B cell (primary cell): Measurements from ENCODE around the gene DIPK1B. TPM values are rescaled to one million over a fixed set of nuclear protein-coding genes. Genes with fewer than 3 reads are reported as not detected.

Source experiments
- ATAC-seq: fragments of 200-7000 bp; cut with Tn5 transposase; one replicate; pipeline ENCODE4 v1.10.0; 2021; ENCODE audit warnings: low read depth, mild to moderate bottlenecking, moderate number of reproducible peaks, moderate library complexity
- CTCF ChIA-PET: fragments of 350-600 bp; sonication (Branson Sonifier 250); formaldehyde crosslinking; loops from one replicate; lab custom pipeline; 2021; ENCODE audit warnings: antibody characterized with exemption, inconsistent platforms; lab: Charles Lee
- POLR2A ChIA-PET: fragments of 350-600 bp; sonication (Branson Sonifier 250); formaldehyde crosslinking; loops from one replicate; lab custom pipeline; 2021; ENCODE audit warnings: antibody characterized with exemption; lab: Charles Lee
- DNase-seq: peaks from one replicate; pipeline ENCODE4 v3.0.0; 2013
- H2AFZ ChIP-seq: 2 replicates; pipeline ENCODE4 v1.6.1; 2012; ENCODE audit warnings: mild to moderate bottlenecking, low read depth, low read length; ENCODE audit not compliant: insufficient read depth, poor library complexity, severe bottlenecking
- H3K27ac ChIP-seq, 2 donors: 1 replicate in 1 of 2; 2 replicates in 1 of 2; pipeline ENCODE4 v1.5.1; 2012 to 2013; ENCODE audit warnings: low read length in 2 of 2, mild to moderate bottlenecking in 2 of 2, moderate library complexity in 1 of 2
- H3K27me3 ChIP-seq, 4 experiments: fragments of 200-600 bp in 1 of 4; sonication (generic) in 1 of 4; replicated peaks in 1 of 4; 1 replicate in 2 of 4; 2 replicates in 2 of 4; pipeline versions ENCODE4 v1.6.1 to v1.7.0; 2013 to 2016; ENCODE audit warnings: low read length in 3 of 4, mild to moderate bottlenecking in 2 of 4, mixed read lengths in 1 of 4, moderate library complexity in 1 of 4; ENCODE audit not compliant: insufficient read depth in 4 of 4, control insufficient read depth in 3 of 4; ENCODE audit errors: control extremely low read depth in 1 of 4
- H3K36me3 ChIP-seq, 2 experiments: replicated peaks in 1 of 2; 1 replicate in 1 of 2; 2 replicates in 1 of 2; pipeline versions ENCODE4 v1.6.1 to v1.7.1; 2013; ENCODE audit warnings: low read length in 1 of 2; ENCODE audit not compliant: insufficient read depth in 2 of 2, control insufficient read depth in 1 of 2; ENCODE audit errors: control extremely low read depth in 1 of 2, extremely low read depth in 1 of 2
- H3K4me1 ChIP-seq, 2 donors: fragments of 200-600 bp in 1 of 2; sonication (generic) in 1 of 2; 1 replicate in 1 of 2; 2 replicates in 1 of 2; pipeline versions ENCODE4 v1.5.1 to v1.6.1; 2013 to 2017; ENCODE audit warnings: low read length in 2 of 2; ENCODE audit not compliant: control insufficient read depth in 2 of 2, insufficient read depth in 2 of 2
- H3K4me2 ChIP-seq: replicated peaks from 2 replicates; pipeline ENCODE3; 2012; ENCODE audit warnings: mild to moderate bottlenecking, low read depth, low read length; ENCODE audit not compliant: poor library complexity, severe bottlenecking
- H3K4me3 ChIP-seq, 5 experiments: fragments of 200-600 bp in 1 of 5; sonication (generic) in 1 of 5; 1 replicate in 3 of 5; 2 replicates in 2 of 5; pipeline versions ENCODE4 v1.5.1 to v1.7.0; 2011 to 2016; ENCODE audit warnings: low read length in 4 of 5, mild to moderate bottlenecking in 4 of 5, low read depth in 2 of 5, control low read depth in 1 of 5, moderate library complexity in 1 of 5; ENCODE audit not compliant: insufficient read depth in 1 of 5; ENCODE audit errors: control extremely low read depth in 1 of 5, extremely low read depth in 1 of 5
- H3K79me2 ChIP-seq: fragments of 200-600 bp; sonication (generic); one replicate; pipeline ENCODE4 v1.6.0; 2016; ENCODE audit warnings: low read length; ENCODE audit not compliant: control insufficient read depth, insufficient read depth
- H3K9ac ChIP-seq: fragments of 200-600 bp; sonication (generic); 2 replicates; pipeline ENCODE4 v1.6.1; 2017; ENCODE audit warnings: mild to moderate bottlenecking, low read length, moderate library complexity
- H3K9me3 ChIP-seq, 3 donors: one replicate each; pipeline versions ENCODE4 v1.6.1 to v1.7.1; 2013; ENCODE audit warnings: low read length in 2 of 3; ENCODE audit not compliant: control insufficient read depth in 2 of 3, insufficient read depth in 1 of 3; ENCODE audit errors: control extremely low read depth in 1 of 3
- H4K20me1 ChIP-seq: 2 replicates; pipeline ENCODE4 v1.6.0; 2012; ENCODE audit warnings: mild to moderate bottlenecking, low read length; ENCODE audit not compliant: insufficient read depth, control insufficient read depth, poor library complexity, severe bottlenecking
- H3K27ac Mint-ChIP-seq: one replicate; pipeline ENCODE4 v1.8.0; 2021; ENCODE audit warnings: mixed read lengths
- H3K27me3 Mint-ChIP-seq: one replicate; pipeline ENCODE4 v1.8.0; 2021; ENCODE audit warnings: mixed read lengths
- H3K4me1 Mint-ChIP-seq: one replicate; pipeline ENCODE4 v1.8.0; 2021; ENCODE audit warnings: mixed read lengths
- H3K4me3 Mint-ChIP-seq: one replicate; pipeline ENCODE4 v1.8.0; 2021; ENCODE audit warnings: mixed read lengths
- H3K9me3 Mint-ChIP-seq: one replicate; pipeline ENCODE4 v1.8.0; 2022; ENCODE audit warnings: mixed read lengths; ENCODE audit not compliant: insufficient read depth
- CTCF ChIP-seq: fragments of 200-600 bp; IDR thresholded peaks from one replicate; pipeline ENCODE4 v1.8.0; 2022; ENCODE audit warnings: antibody characterized with exemption, mild to moderate bottlenecking
- EZH2 ChIP-seq: IDR thresholded peaks from 2 replicates; pipeline ENCODE4 v1.6.1; 2012; ENCODE audit warnings: borderline replicate concordance, low read depth, mild to moderate bottlenecking, moderate library complexity, low read length; ENCODE audit not compliant: insufficient read depth, poor library complexity, severe bottlenecking
- WGBS: methylation state at CpG from one replicate; pipeline ENCODE4 v1.1.5; 2013; ENCODE audit warnings: missing lambda C conversion rate; ENCODE audit not compliant: insufficient coverage; 5-methylcytosine and 5-hydroxymethylcytosine counted together
- intact Hi-C: fragments of 100-400 bp; cut with micrococcal nuclease; formaldehyde crosslinking; loops from one replicate; pipeline ENCODE4 v1.10.0; 2022
- polyA plus RNA-seq: library from polyadenylated mRNA; depleted of rRNA; stranded (reverse); fragments of >200 nt; gene quantifications from 2 replicates; pipeline ENCODE4 v1.2.3, GENCODE V29; 2012
- total RNA-seq, 2 donors: library from RNA; stranded (reverse); fragments of 120-200 nt in 1 of 2; gene quantifications; 1 replicate in 1 of 2; 2 replicates in 1 of 2; pipeline versions ENCODE4 v1.2.3 to v1.2.4, GENCODE V29; 2013 to 2022

The DIPK1B gene
- total and polyA plus RNA-seq, 2 donors (not counting 1 experiment from before 2014, with no cell fraction given): 9.6 TPM

- peak overlapping the region in 4 of 5 experiments; percentile 25 to 54 (median 42) for H3K4me3 ChIP-seq
- H4K20me1 ChIP-seq: peaks cover 37% of the 10 kb centered on the region
- H3K4me1 ChIP-seq: peaks cover 14 to 22% of the 10 kb centered on the region in 2 donors
- CTCF ChIA-PET: interaction anchor here (2.1 kb wide), 1 partner anchor 39 kb away, joined by 4 read pairs; no protein-coding TSS in a partner anchor
- peak overlapping the region; percentile 38 for H2AFZ ChIP-seq
- TF ChIP-seq CTCF (no peak), EZH2 (no peak)
- no peak for ATAC-seq
- H3K4me1 Mint-ChIP-seq: peaks cover 14% of the 10 kb centered on the region
- no peaks in the 10 kb centered on the region for H3K27me3 ChIP-seq
- H3K4me3 Mint-ChIP-seq: peak overlapping the region; percentile 83
- peak overlapping the region; percentile 97 for H3K4me2 ChIP-seq
- peak overlapping the region; percentile 26 for H3K27ac Mint-ChIP-seq
- peaks cover 0 to 9% (median 0%) of the 10 kb centered on the region in 3 donors for H3K9me3 ChIP-seq
- WGBS: 9% methylated on average over 37 of the region's 37 CpGs
- peaks cover 20% of the 10 kb centered on the region for H3K79me2 ChIP-seq
- no peak overlapping the region for H3K27ac ChIP-seq
- no peaks in the 10 kb centered on the region for H3K9me3 Mint-ChIP-seq
- DNase-seq: no peak
- H3K27me3 Mint-ChIP-seq: no peaks in the 10 kb centered on the region
- peak overlapping the region; percentile 45 for H3K9ac ChIP-seq
- H3K36me3 ChIP-seq: no peaks in the 10 kb centered on the region
- intact Hi-C loops: loop anchor here (1.0 kb wide), 1 partner anchor 41 kb away; no protein-coding TSS in a partner anchor
- POLR2A ChIA-PET: interaction anchor here (0.8 to 1.6 kb wide), 3 partner anchors 13 to 40 kb away, joined by 3 to 5 read pairs (median 4); no protein-coding TSS in a partner anchor
These were observed 24.6 kb upstream of the DIPK1B start for GRCh38 chr9:136687721-136688223.
